ENCODE data around the gene KCNJ18.
"Not testable (repeated sequence)": the region's sequence is repeated elsewhere in the genome, so short reads cannot be mapped to it uniquely, and the experiment has no call there.

Gene KCNJ18

DNA sequence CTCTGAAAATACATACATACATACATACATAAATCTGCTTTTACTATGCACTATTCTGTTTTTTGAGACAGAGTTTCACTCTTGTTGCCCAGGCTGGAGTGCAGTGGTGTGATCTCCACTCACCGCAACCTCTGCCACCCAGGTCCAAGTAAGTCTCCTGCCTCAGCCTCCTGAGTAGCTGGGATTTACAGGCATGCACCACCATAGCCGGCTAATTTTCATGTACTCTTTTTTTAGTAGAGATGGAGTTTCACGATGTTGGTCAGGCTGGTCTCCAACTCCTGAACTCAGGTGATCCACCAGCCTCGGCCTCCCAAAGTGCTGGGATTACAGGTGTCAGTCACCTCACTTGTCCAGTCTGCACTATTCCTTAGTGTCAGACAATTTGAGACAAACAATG is 20.5 kb upstream of the KCNJ18 start:
- not testable (repeated sequence) for DNase-seq

DNA sequence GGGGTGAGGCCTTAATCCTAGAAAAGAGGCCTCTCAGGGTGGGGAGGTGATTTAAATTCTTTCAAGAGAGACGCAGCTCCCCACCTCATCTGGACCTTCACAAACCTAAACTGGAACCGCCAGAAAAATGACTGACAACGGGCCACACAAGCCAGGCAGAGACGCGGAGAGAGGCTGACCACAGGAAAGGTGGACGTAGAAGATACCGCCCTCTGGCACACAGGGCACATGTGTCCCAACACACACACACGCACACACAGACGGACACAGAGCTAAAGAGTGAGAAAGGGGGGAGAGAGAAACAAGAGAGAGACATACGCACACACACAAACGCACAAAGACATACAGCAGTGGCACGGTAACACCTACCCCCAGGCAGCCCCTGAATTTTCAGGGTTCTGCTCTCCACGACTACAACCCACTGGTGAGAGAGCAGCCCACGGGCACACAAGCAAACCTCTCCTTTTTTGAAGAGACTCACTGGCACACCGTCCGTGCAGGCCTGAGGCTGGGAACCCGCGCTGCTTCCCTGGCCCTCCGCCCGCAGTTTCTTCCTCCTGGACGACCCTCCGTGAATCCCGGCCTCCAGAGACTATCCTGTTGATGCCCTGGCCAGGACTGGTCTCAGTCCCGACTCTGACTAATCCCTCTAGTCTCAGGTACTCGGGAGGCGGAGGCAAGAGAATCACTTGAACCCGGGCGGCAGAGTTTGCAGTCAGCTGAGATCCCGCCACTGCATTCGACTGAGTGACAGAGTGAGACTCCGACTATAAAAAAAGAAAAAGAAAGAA is 18.7 kb upstream of the KCNJ18 start:
- DNase-seq = not testable (repeated sequence)

DNA sequence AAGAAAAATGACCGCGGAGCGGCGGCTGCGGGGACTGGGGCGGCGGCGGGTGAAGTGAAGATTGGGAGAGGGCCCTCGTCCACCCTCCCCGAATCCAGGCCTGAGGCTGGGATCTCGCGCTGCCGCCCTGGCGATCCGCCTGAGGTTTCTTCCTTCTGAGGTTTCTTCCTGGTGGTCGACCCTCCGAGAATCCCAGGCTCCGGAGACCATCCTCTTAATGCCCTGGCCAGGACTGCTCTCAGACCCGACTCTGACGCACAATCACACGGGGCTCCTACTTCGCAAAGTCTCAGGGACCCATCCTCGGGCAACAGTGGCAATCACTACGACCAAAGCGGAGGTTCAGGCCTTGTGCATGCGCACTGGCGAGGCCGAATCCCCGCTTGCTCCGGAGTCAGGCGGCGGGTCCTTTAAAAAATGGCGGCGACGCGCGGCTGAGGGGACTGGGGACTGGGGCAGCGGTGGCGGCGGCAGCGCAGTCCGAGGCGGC is 18.0 kb upstream of the KCNJ18 start:
- DNase-seq = no peak

DNA sequence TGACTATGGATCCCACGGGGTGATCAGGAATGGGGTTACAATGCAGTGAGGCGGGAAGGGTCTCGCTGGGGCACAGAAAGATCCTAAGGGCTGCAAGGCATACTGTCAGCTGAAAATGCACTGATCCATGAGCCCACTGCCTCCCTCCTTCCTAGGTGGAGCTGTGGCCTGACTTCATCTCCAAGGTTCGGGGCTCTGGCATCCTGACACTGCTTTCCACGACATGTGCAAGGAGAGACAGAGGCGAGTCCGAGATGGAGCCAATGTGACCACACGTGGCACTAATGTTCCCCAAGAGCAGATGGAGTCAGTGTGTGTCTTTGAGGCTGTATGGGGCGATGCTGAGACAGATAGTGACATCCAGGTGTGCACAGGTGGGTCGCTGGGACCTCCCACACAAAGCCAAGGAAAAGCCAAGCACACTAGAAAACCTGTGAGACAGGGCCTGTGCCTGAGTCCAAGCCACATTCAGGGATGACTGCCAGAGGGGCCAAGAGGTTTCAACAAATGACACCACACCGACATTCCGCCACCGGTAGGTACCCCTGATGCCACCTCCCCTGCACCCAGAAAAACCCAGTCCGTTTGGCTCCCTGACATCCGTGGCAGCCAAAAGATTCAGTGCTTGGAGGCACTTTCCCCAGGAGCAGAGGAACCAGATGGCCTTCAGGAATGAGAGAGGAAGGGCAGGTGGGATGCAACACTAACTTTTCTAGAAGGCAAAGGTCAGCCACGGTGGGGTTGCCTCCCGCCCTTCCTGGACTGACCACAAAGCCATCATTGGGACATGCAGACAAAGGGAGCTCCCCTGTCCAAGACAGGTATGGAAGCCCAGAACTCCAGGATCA is 17.2 kb upstream of the KCNJ18 start:
- DNase-seq = not testable (repeated sequence)

DNA sequence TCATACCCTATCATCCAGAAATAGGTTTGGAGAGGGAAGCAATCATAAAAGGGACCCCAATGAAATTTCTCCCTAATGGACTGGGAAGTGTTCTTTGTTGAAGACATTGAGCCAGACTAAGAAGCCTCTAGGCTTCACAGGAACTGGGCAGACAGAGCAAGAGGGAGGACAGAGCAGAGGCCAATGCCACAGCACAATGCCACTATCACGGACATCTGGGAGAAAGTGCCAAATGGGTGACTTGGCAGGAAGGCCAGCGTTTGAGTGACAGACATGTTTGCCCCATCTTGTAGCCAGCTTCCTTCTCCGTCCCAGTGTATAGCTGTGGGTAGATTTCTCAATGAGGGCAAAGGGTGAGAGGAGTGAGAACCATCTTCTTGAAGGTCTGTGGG is 16.6 kb upstream of the KCNJ18 start:
- not testable (repeated sequence) for DNase-seq

DNA sequence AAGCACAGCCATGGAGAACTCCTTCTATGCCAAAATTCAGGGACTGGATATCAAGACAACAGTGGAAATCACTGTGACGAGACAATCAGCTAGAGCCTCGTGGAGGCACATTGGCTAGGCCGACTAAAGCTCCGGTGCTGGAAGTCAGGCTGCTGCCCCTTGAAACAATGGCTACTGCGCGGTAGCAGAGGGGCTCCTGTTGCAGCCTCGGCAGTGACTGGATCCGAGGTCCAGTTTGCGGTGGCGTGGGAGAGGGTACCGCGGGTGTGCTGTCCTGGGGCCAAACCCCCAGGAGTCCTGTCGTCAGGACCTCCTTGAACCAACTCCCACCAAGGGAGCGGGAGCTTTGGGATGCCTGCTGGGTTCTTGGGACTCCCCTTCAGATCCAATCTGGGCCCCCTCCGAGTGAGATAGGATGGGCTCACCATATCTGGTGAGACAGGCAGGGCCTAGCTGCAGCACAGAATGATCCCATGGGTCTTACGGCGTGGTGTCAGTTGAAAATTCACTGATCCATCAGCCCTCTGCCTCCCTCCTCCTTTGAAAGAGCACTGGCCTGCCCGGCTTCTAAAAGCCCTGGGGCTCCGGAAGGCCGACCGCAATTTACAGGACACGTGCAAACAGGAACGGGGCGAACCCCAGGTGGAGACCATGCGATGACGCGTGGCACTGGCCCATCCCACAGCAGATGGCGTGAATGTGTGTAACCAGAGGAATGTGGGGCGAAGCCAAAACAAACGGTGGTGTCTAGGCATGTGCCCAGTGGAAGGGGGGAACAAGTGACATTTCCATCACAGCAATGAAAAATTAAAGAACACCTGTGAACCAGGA is 15.8 kb upstream of the KCNJ18 start:
- DNase-seq = no peak

DNA sequence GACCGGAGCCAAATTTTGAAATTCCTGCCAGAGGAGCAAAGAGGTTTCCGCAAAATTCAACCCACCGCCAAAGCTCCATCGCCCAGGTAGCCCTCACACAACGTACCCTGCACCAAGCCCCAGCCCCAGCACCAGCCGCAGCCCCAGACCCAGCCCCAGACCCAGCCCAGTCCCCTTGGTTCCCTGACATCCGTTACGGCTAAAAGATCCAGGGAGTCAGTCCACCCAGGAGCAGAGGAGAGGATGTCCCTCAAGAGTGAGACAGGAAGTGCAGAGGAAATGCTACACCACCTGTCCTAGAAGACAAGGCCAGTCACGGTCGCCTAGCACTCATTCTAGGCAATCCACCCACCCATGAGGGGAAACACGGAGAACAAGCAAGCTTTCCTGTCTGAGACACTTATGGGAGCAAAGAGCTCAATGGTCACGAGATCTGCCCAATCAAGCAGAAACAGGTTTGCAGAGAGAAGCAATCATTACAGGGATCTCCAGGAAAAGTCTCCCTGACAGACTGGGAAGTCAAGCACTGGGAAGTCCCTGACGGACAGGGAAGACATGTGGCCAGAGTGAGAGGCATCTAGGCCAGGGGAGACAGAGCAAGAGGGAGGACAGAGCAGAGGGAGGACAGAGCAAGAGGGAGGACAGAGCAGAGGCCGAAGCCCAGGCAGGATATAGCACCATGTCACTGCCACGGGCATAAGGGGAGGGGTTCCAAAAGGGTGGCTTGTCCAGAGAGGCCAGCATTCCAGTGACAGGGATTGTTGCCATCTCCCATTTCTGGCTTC is 15.0 kb upstream of the KCNJ18 start:
- no peak for DNase-seq

DNA sequence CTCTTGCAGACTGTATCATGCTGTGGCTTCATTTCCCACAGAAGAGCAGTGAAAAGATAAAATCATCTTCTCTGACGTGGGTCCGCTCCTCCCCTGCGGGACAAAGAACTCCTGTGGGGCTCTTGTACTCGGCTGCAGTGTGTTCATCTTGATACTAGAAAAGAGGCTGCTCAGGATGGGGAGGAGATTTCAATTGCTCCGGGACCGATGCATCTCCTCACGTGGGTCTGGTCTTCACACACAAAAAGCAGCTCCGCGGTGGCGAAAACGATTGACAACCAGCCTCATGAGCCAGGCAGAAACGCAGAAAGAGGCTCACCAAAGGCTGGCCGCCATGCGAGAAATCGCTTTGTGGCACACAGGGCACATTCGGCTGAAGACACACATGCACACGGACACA is 14.4 kb upstream of the KCNJ18 start:
- DNase-seq = no peak

DNA sequence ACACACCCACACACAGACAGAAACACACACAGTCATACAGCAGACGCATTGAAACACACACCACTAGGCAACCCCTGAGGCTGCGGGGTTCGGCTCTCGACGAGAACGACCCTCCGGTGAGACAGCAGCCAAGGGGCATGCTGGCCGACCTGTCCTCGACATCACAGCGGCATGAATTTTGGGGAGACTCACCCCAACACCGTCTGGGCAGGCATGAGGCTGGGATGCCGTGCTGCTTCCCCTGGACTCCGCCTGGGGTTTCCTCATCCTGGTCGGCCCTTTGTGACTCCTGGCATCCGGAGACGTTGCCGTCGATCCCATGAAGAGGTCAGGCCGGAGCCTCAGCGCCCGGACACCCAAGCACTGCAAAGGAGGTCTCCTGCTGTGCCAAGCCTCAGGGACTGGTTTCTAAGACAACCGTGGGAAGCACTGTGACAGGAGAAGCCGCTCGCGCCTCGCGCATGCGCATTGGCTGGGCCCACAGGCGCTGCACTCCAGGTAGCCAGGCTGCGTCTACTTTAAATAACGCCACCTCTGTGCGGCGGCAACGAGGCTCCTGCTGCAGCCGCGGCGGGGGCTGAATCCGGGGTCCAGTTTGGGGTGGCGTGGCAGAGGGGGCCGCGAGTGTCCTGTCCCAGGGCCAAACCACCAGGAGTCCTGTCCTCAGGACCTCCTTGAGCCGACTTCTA is 13.8 kb upstream of the KCNJ18 start:
- DNase-seq = no peak

DNA sequence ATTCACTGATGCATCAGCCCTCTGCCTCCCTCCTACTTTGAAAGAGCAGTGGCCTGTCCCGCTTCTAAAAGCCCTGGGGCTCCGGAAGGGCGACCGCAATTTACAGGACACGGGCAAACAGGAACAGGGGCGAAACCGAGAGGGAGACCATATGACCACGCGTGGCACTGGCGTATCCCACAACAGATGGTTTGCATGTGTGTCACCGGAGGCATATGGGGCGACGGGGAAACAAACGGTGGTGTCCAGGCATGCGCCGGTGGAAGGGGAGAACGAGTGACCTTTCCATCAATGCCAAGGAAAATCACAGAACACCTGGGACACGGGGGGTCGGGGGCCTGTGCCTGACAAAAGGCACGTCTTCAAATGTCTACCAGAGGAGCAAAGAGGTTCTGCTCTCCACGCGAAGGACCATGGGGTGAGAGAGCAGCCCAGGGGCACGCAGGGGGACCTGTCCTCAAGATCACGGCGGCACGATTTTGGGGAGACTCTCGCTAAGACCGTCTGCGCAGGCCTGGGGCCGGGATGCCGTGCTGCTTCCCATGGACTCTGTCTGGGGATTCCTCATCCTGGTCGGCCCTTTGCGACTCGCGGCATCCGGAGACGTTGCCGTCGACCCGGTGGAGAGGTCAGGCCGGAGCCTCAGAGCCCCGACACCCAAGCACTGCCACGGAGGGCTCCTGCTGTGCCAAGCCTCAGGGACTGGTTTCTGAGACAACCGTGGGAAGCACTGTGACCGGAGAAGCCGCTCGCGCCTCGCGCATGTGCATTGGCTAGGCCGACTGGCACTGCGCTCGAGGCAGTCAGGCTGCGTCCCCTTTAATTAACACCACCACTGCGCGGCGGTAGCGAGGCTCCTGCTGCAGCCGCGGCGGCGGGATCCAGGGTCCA is 12.8 kb upstream of the KCNJ18 start:
- no peak for DNase-seq

DNA sequence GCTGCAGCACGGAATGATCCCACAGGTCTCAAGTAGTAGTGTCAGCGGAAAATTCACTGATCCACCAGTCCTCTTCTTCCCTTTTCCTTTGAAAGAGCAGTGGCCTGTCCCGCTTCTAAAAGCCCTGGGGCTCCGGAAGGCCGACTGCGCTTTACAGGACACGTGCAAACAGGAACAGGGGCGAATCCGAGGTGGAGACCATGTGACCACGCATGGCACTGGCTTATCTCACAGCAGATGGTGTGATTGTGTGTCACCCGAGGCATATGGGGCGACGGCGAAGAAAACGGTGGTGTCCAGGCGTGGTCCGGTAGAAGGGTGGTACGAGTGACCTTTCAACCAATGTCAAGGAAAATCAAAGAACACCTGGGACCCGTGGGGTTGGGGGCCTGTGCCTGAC is 12.0 kb upstream of the KCNJ18 start:
- no peak for DNase-seq

DNA sequence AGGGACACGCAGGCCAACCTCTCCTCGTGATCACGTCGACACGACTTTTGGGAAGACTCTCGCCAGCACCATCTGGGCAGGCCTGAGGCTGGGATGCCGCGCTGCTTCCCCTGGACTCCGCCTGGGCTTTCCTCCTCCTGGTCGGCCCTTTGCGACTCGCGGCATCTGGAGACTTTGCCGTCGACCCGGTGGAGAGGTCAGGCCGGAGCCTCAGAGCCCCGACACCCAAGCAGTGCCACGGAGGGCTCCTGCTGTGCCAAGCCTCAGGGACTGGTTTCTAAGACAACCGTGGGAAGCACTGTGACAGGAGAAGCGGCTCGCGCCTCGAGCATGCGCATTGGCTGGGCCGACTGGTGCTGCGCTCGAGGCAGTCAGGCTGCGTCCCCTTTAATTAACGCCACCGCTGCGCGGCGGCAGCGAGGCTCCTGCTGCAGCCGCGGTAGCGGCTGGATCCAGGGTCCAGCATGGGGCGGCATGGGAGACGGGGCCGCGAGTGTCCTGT is 11.4 kb upstream of the KCNJ18 start:
- DNase-seq = not testable (repeated sequence)

DNA sequence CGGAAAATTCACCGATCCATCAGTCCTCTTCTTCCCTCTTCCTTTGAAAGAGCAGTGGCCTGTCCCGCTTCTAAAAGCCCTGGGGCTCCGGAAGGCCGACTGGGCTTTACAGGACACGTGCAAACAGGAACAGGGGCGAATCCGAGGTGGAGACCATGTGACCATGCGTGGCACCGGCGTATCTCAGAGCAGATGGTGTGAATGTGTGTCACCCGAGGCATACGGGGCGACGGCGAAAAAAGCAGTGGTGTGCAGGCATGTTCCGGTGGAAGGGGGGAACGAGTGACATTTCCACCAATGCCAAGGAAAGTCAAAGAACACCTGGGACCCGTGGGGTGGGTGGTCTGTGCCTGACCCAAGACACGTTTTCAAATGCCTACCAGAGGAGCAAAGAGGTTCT is 10.7 kb upstream of the KCNJ18 start:
- DNase-seq = not testable (repeated sequence)

DNA sequence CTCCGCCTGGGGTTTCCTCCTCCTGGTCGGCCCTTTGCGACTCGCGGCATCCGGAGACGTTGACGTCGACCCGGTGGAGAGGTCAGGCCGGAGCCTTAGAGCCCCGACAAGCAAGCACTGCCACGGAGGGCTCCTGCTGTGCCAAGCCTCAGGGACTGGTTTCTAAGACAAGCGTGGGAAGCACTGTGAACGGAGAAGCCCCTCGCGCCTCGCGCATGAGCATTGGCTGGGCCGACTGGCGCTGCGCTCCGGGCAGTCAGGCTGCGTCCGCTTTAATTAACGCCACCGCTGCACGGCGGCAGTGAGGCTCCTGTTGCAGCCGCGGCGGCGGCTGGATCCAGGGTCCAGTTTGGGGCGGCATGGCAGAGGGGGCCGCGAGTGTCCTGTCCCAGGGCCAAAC is 10.2 kb upstream of the KCNJ18 start:
- not testable (repeated sequence) for DNase-seq

DNA sequence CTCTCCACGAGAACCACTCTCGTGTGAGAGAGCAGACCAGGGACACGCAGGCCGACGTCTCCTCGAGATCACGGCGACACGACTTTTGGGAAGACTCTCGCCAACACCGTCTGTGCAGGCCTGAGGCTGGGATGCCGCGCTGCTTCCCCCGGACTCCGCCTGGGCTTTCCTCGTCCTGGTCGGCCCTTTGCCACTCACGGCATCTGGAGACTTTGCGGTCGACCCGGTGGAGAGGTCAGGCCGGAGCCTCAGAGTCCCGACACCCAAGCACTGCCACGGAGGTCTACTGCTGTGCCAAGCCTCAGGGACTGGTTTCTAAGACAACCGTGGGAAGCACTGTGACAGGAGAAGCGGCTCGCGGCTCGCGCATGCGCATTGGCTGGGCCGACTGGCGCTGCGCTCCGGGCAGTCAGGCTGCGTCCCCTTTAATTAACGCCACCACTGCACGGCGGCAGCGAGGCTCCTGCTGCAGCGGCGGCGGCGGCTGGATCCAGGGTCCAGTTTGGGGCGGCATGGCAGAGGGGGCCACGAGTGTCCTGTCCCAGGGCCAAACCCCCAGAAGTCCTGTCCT is 9.1 kb upstream of the KCNJ18 start:
- not testable (repeated sequence) for DNase-seq

DNA sequence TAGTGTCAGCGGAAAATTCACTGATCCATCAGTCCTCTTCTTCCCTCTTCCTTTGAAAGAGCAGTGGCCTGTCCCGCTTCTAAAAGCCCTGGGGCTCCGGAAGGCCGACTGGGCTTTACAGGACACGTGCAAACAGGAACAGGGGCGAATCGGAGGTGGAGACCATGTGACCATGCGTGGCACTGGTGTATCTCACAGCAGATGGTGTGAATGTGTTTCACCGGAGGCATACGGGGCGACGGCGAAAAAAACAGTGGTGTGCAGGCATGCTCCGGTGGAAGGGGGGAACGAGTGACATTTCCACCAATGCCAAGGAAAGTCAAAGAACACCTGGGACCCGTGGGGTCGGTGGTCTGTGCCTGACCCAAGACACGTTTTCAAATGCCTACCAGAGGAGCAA is 8.4 kb upstream of the KCNJ18 start:
- DNase-seq = not testable (repeated sequence)

DNA sequence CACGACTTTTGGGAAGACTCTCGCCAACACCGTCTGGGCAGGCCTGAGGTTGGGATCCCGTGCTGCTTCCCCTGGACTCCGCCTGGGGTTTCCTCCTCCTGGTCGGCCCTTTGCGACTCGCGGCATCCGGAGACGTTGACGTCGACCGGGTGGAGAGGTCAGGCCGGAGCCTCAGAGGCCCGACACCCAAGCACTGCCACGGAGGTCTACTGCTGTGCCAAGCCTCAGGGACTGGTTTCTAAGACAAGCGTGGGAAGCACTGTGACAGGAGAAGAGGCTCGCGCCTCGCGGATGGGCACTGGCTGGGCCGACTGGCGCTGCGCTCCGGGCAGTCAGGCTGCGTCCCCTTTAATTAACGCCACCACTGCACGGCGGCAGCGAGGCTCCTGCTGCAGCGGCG is 7.9 kb upstream of the KCNJ18 start:
- DNase-seq = not testable (repeated sequence)

DNA sequence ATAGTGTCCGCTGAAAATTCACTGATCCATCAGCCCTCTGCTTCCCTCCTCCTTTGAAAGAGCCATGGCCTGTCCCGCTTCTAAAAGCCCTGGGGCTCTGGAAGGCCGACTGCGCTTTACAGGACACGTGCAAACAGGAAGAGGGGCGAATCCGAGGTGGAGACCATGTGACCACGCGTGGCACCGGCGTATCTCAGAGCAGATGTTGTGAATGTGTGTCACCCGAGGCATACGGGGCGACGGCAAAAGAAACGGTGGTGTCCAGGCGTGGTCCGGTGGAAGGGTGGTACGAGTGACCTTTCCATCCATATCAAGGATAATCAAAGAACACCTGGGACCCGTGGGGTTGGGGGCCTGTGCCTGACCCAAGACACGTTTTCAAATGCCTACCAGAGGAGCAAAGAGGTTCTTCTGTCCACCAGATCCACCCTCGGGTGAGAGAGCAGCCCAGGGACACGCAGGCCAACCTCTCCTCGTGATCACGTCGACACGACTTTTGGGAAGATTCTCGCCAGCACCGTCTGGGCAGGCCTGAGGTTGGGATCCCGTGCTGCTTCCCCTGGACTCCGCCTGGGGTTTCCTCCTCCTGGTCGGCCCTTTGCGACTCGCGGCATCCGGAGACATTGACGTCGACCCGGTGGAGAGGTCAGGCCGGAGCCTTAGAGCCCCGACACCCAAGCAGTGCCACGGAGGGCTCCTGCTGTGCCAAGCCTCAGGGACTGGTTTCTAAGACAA is 7.1 kb upstream of the KCNJ18 start:
- not testable (repeated sequence) for DNase-seq
